Right kidney (tissue), 1 donor: Measurements from ENCODE around the gene TTLL5.

Source experiments
- DNase-seq: peaks from one replicate; pipeline ENCODE4 v3.0.0-alpha.2; 2016

Gene TTLL5

GRCh38 chr14:75702122-75702521 is 41.1 kb downstream of the TTLL5 start:
- no peak for DNase-seq

- DNase-seq: no peak
These were observed 41.7 kb downstream of the TTLL5 start for GRCh38 chr14:75702616-75703261.

GRCh38 chr14:75703467-75703866 is 42.4 kb downstream of the TTLL5 start:
- DNase-seq: no peak

- DNase-seq: no peak
These were observed 44.0 kb downstream of the TTLL5 start for GRCh38 chr14:75705014-75705413.

- DNase-seq: peak; percentile 27
These were observed 48.3 kb downstream of the TTLL5 start for GRCh38 chr14:75709207-75709812.

- DNase-seq: no peak
These were observed 50.2 kb downstream of the TTLL5 start for GRCh38 chr14:75711105-75711795.

- no peak for DNase-seq
These were observed 50.8 kb downstream of the TTLL5 start for GRCh38 chr14:75711796-75712211.

GRCh38 chr14:75714991-75715390 is 53.9 kb downstream of the TTLL5 start:
- no peak for DNase-seq

GRCh38 chr14:75715926-75716780 is 55.1 kb downstream of the TTLL5 start:
- no peak for DNase-seq

GRCh38 chr14:75717729-75718128 is 56.7 kb downstream of the TTLL5 start:
- DNase-seq: no peak

GRCh38 chr14:75718199-75718598 is 57.2 kb downstream of the TTLL5 start:
- DNase-seq: no peak

- DNase-seq: no peak
These were observed 59.1 kb downstream of the TTLL5 start for GRCh38 chr14:75720116-75720515.

GRCh38 chr14:75720842-75721498 is 59.9 kb downstream of the TTLL5 start:
- DNase-seq: no peak

GRCh38 chr14:75723716-75724115 is 62.7 kb downstream of the TTLL5 start:
- no peak for DNase-seq

- DNase-seq: no peak
These were observed 63.6 kb downstream of the TTLL5 start for GRCh38 chr14:75724414-75725204.

- no peak for DNase-seq
These were observed 64.4 kb downstream of the TTLL5 start for GRCh38 chr14:75725481-75725880.

- DNase-seq: no peak
These were observed 65.3 kb downstream of the TTLL5 start for GRCh38 chr14:75726321-75726720.

GRCh38 chr14:75727124-75727523 is 66.1 kb downstream of the TTLL5 start:
- no peak for DNase-seq

GRCh38 chr14:75732888-75733287 is 71.8 kb downstream of the TTLL5 start:
- no peak for DNase-seq

GRCh38 chr14:75734854-75735253 is 73.8 kb downstream of the TTLL5 start:
- DNase-seq: no peak

GRCh38 chr14:75736845-75737485 is 75.9 kb downstream of the TTLL5 start:
- no peak for DNase-seq
